Stomach (tissue), 4 donors: ENCODE results near the gene HIF1A.

Experiments
- POLR2A ChIP-seq, 4 donors: fragments of 450-650 bp; IDR thresholded peaks; one replicate each; pipeline ENCODE4 v1.6.1; 2016; ENCODE audit warnings: antibody characterized with exemption in 4 of 4, control low read depth in 2 of 4, mild to moderate bottlenecking in 1 of 4, moderate library complexity in 1 of 4
- TF ChIP-seq, protein P1 (sequence below), 7 experiments: fragments of 450-650 bp in 4 of 7; fragments of 200-600 bp in 3 of 7; sonication (generic) in 3 of 7; IDR thresholded peaks; one replicate each; pipeline ENCODE4 v1.5.1; 2016 to 2019; ENCODE audit warnings: antibody characterized with exemption in 7 of 7, control low read depth in 2 of 7, mild to moderate bottlenecking in 1 of 7

- TF ChIP-seq, protein P1, sequence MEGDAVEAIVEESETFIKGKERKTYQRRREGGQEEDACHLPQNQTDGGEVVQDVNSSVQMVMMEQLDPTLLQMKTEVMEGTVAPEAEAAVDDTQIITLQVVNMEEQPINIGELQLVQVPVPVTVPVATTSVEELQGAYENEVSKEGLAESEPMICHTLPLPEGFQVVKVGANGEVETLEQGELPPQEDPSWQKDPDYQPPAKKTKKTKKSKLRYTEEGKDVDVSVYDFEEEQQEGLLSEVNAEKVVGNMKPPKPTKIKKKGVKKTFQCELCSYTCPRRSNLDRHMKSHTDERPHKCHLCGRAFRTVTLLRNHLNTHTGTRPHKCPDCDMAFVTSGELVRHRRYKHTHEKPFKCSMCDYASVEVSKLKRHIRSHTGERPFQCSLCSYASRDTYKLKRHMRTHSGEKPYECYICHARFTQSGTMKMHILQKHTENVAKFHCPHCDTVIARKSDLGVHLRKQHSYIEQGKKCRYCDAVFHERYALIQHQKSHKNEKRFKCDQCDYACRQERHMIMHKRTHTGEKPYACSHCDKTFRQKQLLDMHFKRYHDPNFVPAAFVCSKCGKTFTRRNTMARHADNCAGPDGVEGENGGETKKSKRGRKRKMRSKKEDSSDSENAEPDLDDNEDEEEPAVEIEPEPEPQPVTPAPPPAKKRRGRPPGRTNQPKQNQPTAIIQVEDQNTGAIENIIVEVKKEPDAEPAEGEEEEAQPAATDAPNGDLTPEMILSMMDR (IDR thresholded peaks at IDR 0.05) = no peak
- no peak for TF ChIP-seq POLR2A (IDR thresholded peaks at IDR 0.05)
Measured at GRCh38 chr14:61675291-61675690, 20.0 kb upstream of the HIF1A start.
